ENCODE data around the gene CHRNE.
"Not testable (repeated sequence)": the region's sequence is repeated elsewhere in the genome, so short reads cannot be mapped to it uniquely, and the experiment has no call there.

Gene CHRNE

GRCh38 chr17:4906642-4907041 is 3.7 kb upstream of the CHRNE start:
- DNase-seq (ENCODE audit: low read depth): not testable (repeated sequence)

DNA sequence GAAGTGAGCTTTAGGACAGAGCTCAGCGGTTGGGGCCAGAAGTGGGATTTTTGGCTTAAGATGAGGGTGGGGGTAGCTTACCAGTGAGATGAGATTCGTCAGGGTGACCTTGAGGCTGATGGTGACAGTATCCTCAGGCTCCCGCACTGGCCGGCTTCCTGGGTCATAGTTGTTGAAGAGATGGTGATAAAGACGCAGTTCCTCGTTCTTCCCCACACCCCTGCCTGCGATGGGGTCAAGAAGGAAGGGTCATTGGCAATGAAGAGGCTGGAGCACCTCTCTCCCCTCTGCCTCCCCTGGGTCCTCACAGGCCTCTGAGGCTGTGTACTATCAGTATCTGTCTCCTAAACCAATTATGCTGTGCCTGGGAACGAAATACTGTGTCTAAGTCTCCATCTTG is 358 bp downstream of the CHRNE start:
- DNase-seq (ENCODE audit: low read depth): no peak

DNA sequence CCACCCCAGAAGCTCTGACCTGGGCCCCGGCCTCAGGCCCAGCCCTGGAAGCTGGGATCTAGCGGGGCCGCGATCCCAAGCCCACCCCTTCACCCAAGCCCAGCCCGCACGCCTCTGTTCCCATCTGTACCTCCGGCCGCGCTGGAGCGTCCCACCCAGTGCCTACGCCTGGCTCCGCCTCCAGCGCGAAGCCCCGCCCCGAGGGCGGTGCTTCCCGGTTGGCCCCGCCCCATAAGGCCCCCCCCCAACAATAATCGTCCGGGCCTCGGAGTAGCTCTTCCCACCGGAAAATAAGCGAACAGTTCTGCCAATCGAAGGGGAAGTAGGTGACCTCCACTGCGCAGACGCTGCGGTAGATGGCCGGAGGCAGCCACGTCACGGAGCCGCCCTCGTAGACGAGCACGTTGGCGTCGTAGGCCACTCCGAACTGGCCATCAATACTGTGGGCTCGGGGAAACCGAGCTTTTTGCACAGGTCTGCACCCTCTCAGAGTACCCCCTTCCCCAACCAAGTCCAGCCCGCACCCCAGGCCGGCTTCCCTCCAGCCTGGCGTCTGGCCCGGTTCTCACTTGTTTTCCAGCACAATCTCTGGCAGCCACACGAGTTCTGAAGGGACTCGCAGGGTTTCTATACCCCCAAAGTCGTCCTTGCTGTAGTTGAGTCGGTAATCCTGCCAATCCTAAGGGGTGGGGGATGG is 1.1 kb downstream of the CHRNE start:
- peak; percentile 74 for DNase-seq (ENCODE audit: low read depth)

GRCh38 chr17:4901108-4901647 is 1.7 kb downstream of the CHRNE start:
- DNase-seq (ENCODE audit: low read depth): no peak

GRCh38 chr17:4900231-4901107 is 2.4 kb downstream of the CHRNE start:
- no peak for DNase-seq (ENCODE audit: low read depth)

GRCh38 chr17:4899341-4900230 is 3.3 kb downstream of the CHRNE start, which contains the start of gene C17orf107:
Gene C17orf107, plus strand, starts transcription at chr17:4899536. Its CDS starts 227 bp downstream, at chr17:4899763.
- no peak for DNase-seq (ENCODE audit: low read depth)

- no peak for DNase-seq (ENCODE audit: low read depth)
Measured at GRCh38 chr17:4898927-4899326, 4.0 kb downstream of the CHRNE start.

- no peak for DNase-seq (ENCODE audit: low read depth)
Measured at GRCh38 chr17:4898351-4898750, 4.5 kb downstream of the CHRNE start.

DNA sequence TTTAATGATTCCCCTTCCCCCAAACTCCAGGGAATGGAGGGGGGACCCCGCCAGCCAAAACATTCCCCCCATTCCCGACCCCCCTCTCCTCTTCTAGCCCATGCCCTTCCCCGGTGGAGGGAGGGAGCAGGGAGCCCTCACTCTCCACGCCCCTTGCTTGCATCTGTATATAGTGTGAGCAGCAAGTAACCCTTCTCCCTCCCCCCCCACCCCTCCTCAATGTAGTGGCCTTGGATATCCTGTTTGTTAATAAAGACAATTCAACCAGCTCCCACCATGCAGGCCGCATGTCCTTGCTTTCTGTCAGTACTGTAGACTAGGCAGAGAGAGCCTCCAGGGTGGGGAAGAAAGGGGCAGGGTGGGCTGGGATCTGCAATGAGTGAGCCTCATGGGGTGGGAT is 5.1 kb downstream of the CHRNE start:
- no peak for DNase-seq (ENCODE audit: low read depth)

DNA sequence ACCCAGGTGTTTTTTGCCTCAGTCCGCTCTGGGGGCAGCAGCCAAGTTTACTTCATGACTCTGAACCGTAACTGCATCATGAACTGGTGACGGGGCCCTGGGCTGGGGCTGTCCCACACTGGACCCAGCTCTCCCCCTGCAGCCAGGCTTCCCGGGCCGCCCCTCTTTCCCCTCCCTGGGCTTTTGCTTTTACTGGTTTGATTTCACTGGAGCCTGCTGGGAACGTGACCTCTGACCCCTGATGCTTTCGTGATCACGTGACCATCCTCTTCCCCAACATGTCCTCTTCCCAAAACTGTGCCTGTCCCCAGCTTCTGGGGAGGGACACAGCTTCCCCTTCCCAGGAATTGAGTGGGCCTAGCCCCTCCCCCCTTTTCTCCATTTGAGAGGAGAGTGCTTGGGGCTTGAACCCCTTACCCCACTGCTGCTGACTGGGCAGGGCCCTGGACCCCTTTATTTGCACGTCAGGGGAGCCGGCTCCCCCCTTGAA is 5.7 kb downstream of the CHRNE start:
- DNase-seq (ENCODE audit: low read depth): no peak

GRCh38 chr17:4896332-4897197 is 6.3 kb downstream of the CHRNE start:
- no peak for DNase-seq (ENCODE audit: low read depth)

DNA sequence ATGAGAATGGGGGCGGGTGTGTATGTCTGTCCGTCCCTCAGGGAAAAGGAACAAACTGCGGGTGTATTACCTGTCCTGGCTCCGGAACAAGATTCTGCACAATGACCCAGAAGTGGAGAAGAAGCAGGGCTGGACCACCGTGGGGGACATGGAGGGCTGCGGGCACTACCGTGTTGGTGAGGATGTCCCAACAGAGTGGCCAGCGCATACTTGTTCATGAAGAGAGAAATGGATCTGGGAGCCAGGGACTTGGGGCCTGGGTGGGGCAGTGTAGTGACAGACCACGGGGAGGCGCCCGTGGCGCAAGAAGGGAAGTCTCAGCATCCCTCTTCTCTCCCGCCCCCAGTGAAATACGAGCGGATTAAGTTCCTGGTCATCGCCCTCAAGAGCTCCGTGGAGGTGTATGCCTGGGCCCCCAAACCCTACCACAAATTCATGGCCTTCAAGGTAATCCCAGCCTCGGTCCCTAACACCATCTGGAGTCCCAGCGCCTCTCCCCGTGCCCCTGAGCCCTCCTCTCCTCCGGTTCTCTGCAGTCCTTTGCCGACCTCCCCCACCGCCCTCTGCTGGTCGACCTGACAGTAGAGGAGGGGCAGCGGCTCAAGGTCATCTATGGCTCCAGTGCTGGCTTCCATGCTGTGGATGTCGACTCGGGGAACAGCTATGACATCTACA is 7.1 kb downstream of the CHRNE start:
- no peak for DNase-seq (ENCODE audit: low read depth)

- DNase-seq (ENCODE audit: low read depth): no peak
Measured at GRCh38 chr17:4895121-4895520, 7.8 kb downstream of the CHRNE start.

DNA sequence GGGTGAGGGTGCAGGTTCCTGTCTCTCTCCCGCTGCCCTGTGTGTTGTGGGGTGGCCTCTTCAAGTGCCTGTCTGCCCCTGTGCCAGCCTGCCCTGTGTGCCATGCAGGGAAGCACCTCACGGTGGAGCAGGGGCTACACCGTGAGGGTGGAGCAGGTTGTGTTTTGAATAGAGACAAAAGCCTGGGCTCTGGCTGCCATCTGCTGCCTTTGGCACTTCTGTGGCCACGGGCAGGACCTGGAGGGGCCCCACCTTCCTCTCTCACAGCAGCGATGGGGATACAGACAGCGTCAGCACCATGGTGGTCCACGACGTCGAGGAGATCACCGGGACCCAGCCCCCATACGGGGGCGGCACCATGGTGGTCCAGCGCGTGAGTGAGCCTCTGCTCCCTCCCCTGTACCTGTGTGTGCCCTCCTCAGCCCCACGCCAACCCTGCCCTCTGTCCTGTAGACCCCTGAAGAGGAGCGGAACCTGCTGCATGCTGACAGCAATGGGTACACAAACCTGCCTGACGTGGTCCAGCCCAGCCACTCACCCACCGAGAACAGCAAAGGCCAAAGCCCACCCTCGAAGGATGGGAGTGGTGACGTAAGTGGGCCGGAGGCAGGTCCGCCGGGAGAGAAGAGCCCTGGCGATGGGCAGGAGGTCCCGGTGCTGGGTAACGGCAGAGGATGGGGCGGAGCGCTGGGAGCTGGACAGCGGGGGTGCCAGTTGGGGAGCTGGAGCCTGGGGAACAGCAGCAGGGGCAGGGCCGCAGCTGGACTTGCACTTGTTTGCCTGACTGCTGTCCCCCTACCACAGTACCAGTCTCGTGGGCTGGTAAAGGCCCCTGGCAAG is 9.0 kb downstream of the CHRNE start:
- DNase-seq (ENCODE audit: low read depth): no peak

DNA sequence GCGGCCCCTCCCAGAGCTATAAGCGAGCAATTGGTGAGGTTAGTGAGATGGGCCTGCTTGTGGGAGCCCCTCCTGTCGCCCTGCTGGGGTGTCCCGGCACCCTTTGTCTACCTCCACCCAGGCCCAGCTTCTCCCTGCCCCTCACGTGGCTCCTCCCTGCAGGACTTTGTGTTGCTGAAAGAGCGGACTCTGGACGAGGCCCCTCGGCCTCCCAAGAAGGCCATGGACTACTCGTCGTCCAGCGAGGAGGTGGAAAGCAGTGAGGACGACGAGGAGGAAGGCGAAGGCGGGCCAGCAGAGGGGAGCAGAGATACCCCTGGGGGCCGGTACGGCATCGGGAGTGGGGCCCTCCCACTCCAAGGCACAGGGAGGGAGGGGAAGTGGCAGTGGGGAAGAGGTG is 9.6 kb downstream of the CHRNE start:
- no peak for DNase-seq (ENCODE audit: low read depth)

GRCh38 chr17:4892499-4893221 is 10.2 kb downstream of the CHRNE start:
- no peak for DNase-seq (ENCODE audit: low read depth)

DNA sequence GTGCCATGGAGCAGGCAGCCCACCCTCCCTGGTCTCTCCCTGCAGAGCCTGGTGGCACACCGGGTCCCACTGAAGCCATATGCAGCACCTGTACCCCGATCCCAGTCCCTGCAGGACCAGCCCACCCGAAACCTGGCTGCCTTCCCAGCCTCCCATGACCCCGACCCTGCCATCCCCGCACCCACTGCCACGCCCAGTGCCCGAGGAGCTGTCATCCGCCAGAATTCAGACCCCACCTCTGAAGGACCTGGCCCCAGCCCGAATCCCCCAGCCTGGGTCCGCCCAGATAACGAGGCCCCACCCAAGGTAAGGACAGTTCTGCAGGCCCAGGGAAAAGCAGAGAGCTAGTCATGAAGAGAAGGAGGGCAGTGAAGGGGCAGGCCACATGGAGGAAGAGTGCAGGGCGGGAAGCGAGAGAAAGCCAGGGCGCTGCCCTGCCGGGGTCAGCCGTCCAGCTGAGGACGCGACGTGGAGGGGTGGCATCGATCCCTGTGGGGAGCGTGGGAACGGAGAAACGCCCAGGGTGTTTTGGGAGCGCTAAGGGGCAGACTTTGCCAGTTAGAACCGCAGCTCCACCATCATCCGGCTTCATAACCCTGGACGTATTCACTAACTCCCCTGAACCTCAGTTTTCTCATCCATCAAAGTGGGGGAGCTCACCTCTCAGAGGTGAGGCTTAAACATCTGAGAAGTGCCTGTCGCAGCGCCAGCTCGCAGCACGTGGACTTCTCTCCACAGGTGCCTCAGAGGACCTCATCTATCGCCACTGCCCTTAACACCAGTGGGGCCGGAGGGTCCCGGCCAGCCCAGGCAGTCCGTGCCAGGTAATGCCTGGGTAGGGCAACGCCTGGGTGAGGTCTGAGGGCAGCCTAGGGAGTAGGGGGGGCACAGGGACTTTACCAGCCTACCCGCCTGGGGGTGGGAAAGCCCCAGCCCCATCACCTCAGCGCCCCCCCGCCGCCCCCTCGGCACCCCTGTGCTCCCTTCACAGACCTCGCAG is 11.2 kb downstream of the CHRNE start:
- no peak for DNase-seq (ENCODE audit: low read depth)

All from CMK (cell line).